CD4-positive, alpha-beta T cell treated with Interleukin-6 at 100 ng/mL for 8 hours (primary cell): ENCODE results near the gene NPHP4.
"Not testable (repeated sequence)": the region's sequence is repeated elsewhere in the genome, so short reads cannot be mapped to it uniquely, and the experiment has no call there.

ENCODE experiments used
- DNase-seq: peaks from one replicate; pipeline ENCODE4 v3.0.0-alpha.2; 2020; ENCODE audit warnings: mixed read lengths, low spot score

Gene NPHP4

GRCh38 chr1:5934058-5934884 is 58.0 kb downstream of the NPHP4 start:
- no peak for DNase-seq

GRCh38 chr1:5933676-5934057 is 58.6 kb downstream of the NPHP4 start:
- DNase-seq = no peak

- DNase-seq = no peak
Observed at GRCh38 chr1:5933050-5933449, 59.2 kb downstream of the NPHP4 start.

GRCh38 chr1:5928714-5929400 is 63.4 kb downstream of the NPHP4 start:
- DNase-seq = no peak

- no peak for DNase-seq
Observed at GRCh38 chr1:5927506-5928370, 64.5 kb downstream of the NPHP4 start.

- no peak for DNase-seq
Observed at GRCh38 chr1:5926686-5927435, 65.4 kb downstream of the NPHP4 start.

GRCh38 chr1:5922700-5923330 is 69.4 kb downstream of the NPHP4 start:
- DNase-seq = not testable (repeated sequence)

- no peak for DNase-seq
Observed at GRCh38 chr1:5921671-5922070, 70.6 kb downstream of the NPHP4 start.

- DNase-seq = no peak
Observed at GRCh38 chr1:5921129-5921528, 71.1 kb downstream of the NPHP4 start.

GRCh38 chr1:5920201-5920600 is 72.0 kb downstream of the NPHP4 start:
- DNase-seq = no peak

- no peak for DNase-seq
Observed at GRCh38 chr1:5918275-5918649, 74.0 kb downstream of the NPHP4 start.

GRCh38 chr1:5917591-5918274 is 74.5 kb downstream of the NPHP4 start:
- DNase-seq = no peak

GRCh38 chr1:5917281-5917590 is 75.0 kb downstream of the NPHP4 start:
- DNase-seq = no peak

GRCh38 chr1:5916572-5917280 is 75.5 kb downstream of the NPHP4 start:
- no peak for DNase-seq

- DNase-seq = peak; percentile 14
Observed at GRCh38 chr1:5915587-5916571, 76.3 kb downstream of the NPHP4 start.

- DNase-seq = no peak
Observed at GRCh38 chr1:5914676-5915365, 77.4 kb downstream of the NPHP4 start.

- no peak for DNase-seq
Observed at GRCh38 chr1:5913876-5914275, 78.3 kb downstream of the NPHP4 start.

- DNase-seq = no peak
Observed at GRCh38 chr1:5913078-5913845, 79.0 kb downstream of the NPHP4 start.
